H54 (cell line): ENCODE data around the gene PSPH.

Experiments used
- DNase-seq: peaks from one replicate; pipeline ENCODE4 v3.0.0; 2011; ENCODE audit warnings: low spot score, mixed read lengths; ENCODE audit not compliant: insufficient read length
- FAIRE-seq: peaks from 3 replicates; lab custom pipeline; 2011; peaks lifted over from hg19 to GRCh38; lab: Jason Lieb, UNC
- POLR2A ChIP-seq: IDR thresholded peaks from 2 replicates; pipeline ENCODE4 v1.6.1; 2011; ENCODE audit warnings: low read depth, mild to moderate bottlenecking, low read length

The PSPH gene

GRCh38 chr7:56007167-56007652 lies 44.0 kb downstream of the PSPH start:
- TF ChIP-seq POLR2A, result no peak
- no peak for DNase-seq
- FAIRE-seq, result no peak

GRCh38 chr7:56003749-56004148 lies 47.5 kb downstream of the PSPH start:
- TF ChIP-seq POLR2A, result no peak
- FAIRE-seq (no peak), DNase-seq (no peak)

- no peak for TF ChIP-seq POLR2A
- DNase-seq (no peak), FAIRE-seq (no peak)
Observed at GRCh38 chr7:55996856-55997500, 54.3 kb downstream of the PSPH start.

GRCh38 chr7:55992346-55992745 lies 58.9 kb downstream of the PSPH start:
- FAIRE-seq, result no peak
- no peak for TF ChIP-seq POLR2A
- no peak for DNase-seq

GRCh38 chr7:55983537-55983936 lies 67.7 kb downstream of the PSPH start:
- no peak for DNase-seq
- FAIRE-seq, result no peak

GRCh38 chr7:55980266-55980665 lies 71.0 kb downstream of the PSPH start:
- TF ChIP-seq POLR2A, result no peak
- FAIRE-seq (no peak), DNase-seq (no peak)

More at GRCh38 chr7:55983537-55983936, 67.7 kb downstream of the PSPH start:
- TF ChIP-seq POLR2A, result no peak

GRCh38 chr7:55977831-55978230 lies 73.4 kb downstream of the PSPH start:
- DNase-seq (no peak), FAIRE-seq (no peak)
- TF ChIP-seq POLR2A, result no peak

- DNase-seq (no peak), FAIRE-seq (no peak)
Observed at GRCh38 chr7:55975988-55976633, 75.1 kb downstream of the PSPH start.

GRCh38 chr7:55973747-55974250 lies 77.4 kb downstream of the PSPH start:
- FAIRE-seq (no peak), DNase-seq (no peak)
- TF ChIP-seq POLR2A, result no peak

More at GRCh38 chr7:55975988-55976633, 75.1 kb downstream of the PSPH start:
- no peak for TF ChIP-seq POLR2A

GRCh38 chr7:55970978-55971377 lies 80.3 kb downstream of the PSPH start:
- DNase-seq, result no peak
- no peak for TF ChIP-seq POLR2A
- FAIRE-seq, result no peak

- FAIRE-seq, result no peak
- TF ChIP-seq POLR2A, result no peak
- no peak for DNase-seq
Observed at GRCh38 chr7:55970561-55970960, 80.7 kb downstream of the PSPH start.

GRCh38 chr7:55969391-55969790 lies 81.9 kb downstream of the PSPH start:
- FAIRE-seq, result no peak
- no peak for TF ChIP-seq POLR2A
- no peak for DNase-seq

GRCh38 chr7:55966851-55967250 lies 84.4 kb downstream of the PSPH start:
- TF ChIP-seq POLR2A, result no peak
- DNase-seq (no peak), FAIRE-seq (no peak)

GRCh38 chr7:55965805-55966421 lies 85.3 kb downstream of the PSPH start:
- TF ChIP-seq POLR2A, result no peak
- DNase-seq (no peak), FAIRE-seq (no peak)

- FAIRE-seq (no peak), DNase-seq (no peak)
- TF ChIP-seq POLR2A, result no peak
Observed at GRCh38 chr7:55965100-55965470, 86.2 kb downstream of the PSPH start.
